ENCODE measurements around the gene TNS1.

TNS1 gene

DNA sequence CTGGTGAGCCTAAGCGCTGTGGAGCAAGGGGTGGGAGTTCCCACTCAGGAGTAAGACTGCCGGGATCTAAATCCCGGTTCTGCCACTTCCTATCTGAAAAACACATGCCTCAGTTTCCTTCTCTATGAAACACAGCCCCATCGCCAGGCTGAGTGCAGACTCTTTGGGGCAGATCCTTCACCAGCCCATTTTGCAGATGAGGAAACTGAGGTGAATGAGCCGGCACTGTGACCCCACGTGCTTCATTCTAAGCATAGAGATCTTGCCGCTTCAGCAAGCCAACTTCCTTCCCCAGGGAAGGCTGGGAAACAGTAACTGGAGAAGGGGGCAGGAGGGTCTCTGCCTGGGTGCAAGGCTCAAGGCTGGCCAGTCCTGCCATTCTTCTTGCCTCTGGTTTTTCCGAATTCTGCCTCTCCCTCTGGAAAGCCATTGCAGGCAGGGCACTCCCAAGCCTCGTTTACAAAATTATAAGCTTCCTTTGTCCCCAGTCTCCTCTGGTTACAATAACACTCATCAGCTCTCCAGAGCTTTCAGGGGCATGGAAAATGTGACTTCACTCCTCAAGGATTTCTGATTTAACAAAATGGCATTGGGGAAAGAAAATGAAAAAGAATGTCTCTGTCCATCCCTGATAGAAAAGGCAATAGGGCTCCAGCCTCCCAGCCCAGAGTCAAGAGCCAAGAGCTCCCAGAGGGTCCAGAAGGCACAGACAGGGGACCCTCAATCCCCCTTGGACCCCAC is 249.2 kb downstream of the TNS1 start:
- DNase-seq: no peak

DNA sequence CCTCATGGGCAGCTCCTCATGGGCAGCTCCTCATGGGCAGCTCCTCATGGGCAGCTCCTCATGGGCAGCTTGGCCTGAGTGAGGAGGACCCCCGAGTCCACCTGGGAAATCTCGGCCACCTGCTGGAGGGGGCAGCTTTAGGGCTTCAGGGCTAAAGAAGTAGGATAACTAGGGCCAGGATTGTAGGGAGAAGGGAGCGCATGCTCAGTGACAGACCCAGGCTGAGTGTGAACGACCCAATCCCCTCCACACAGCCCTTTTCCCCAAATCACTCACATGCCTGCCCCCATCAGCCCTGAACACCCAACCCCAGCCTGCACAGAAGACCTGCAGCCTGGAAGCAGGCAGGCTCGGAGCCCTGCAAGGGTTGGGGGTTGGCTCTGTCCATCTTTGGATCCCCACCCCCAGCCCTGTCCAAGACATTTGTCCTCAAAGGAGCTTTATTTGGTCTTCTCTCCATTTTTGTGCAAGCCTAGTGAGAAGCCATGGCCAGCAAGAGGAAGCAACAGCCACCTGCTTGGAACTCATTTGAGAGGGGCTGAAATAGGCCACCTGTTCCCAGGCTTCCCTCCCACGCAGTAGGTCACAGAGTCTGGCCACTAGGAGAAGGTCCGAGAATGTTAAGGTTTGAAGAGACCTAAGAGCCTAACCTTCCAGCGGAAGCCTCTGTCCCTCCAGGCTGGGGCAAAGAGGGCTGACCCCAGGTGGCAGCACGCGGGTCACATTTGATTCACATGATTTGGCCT is 249.9 kb downstream of the TNS1 start:
- DNase-seq: no peak

DNA sequence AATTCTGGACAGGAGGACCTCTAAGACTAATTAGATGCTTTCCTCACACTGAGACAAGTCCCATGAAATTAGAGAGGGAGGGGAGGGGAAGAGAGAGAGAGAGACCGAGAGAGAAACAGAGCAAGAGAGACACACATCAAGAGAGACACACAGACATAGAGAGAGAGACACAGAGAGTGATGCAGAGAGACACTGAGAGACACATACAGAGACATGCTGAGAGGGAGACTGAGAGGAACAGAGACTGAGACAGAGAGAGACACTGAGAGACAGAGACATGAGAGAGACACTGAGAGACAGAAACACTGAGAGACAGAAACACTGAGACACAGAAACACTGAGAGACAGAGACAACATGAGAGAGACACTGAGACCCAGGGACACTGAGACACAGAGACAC is 250.8 kb downstream of the TNS1 start:
- DNase-seq: no peak

DNA sequence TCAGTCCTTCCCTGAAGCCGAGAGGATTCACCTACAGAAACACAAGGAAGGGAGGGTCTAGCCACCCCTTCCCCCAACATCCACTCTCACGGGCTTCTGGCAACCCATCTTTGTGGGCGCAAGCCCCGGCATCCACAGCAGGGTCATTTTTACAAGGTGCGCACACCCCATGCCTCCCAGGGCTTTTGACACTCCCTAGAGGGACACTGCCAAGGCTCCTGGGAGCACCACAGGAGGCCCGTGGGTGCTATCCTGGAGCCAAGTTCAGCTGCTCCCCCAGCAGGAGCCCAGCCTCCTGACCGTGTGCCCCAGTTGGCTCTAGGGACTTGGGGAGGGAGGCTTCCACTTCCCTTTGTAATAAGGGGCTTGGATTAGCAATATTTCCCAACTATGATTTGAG is 251.6 kb downstream of the TNS1 start:
- no peak for DNase-seq

All from MV-4-11 (cell line).